HG02571 (cell line): ENCODE data around the gene PDAP1.
A peak's percentile ranks its signal among the peaks of the same experiment; 100 is the strongest.
"Not testable (repeated sequence)": the region's sequence is repeated elsewhere in the genome, so short reads cannot be mapped to it uniquely, and the experiment has no call there.

Source experiments
- ATAC-seq: cut with Tn5 transposase; IDR thresholded peaks from one replicate; pipeline ENCODE4 v1.9.1; 2021; ENCODE audit warnings: mild to moderate bottlenecking, moderate library complexity; ENCODE audit not compliant: unreplicated experiment

Gene PDAP1

DNA sequence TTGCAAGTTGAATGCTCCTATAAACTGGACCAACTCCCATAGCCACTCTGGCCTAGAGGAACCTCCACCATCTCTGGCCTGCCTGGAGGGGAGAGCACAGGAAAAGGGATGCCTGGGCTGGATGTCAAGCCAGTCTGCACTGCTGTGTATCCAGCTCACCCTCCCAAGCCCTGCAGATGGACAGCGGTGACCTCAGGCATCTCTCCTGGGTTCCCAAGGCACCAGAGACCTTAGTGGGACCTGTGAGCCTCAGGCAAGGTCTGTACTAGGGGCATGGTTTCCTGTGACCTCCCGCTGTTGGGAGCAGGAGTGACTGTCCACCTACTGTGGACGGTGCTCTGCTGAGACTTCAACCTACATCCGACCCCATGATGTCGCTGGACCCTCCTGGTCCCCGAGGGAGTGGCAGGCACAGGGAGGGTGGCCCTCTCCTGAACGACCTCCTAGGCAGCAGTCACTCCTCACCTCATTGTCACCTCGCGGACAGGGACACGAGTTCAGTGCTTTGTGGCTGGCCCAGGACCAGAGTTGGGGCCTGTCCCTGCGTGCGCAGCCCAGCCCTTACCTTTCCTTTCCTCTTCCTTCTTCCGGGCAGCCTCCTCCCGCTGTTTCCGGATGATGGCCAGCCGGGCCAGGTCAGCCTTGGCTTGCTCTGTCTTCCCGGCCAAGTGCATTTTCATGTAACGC lies 11.0 kb downstream of the PDAP1 start:
- no peak for ATAC-seq

DNA sequence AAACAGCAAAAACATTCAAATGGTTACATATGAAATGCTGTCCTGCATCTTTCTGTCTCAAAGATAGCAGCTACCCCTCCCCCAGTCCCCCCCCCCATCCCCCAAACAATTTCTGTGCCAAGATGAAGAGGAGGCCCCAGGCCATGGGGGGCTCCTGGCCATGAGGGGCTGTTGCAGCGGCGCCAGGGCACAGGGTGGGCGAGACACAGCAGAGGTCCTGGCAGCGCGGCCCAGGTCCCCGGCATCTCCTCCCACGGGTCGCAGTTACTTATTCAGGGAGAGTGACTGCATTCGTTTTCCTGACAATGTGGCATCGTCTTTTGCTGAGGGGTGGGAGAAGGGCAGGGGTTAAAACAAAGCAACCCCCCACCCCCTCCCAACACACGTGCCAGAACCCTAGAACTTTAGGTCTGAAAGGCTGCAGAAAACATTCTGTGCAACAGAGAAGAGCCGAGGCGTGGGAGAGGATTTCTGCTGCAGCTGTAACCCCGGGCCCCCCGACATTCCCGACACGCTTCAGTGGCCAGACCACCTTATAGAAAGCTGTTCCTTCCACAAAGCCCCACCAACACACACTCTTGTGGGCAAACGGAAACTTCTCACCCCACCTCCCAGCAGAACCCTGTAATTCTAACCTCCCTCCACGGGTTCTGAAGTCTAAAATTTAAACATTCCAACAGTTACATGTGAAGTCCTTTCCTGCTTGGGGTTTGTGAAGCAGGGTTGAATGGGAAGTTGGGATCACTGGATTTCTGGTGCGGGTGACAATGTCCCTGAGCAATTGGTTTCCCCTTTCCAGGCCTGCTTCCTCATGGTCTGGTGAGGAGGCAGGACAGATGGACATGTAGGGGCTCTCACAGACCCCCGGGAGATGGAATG lies 11.7 kb downstream of the PDAP1 start:
- no peak for ATAC-seq

DNA sequence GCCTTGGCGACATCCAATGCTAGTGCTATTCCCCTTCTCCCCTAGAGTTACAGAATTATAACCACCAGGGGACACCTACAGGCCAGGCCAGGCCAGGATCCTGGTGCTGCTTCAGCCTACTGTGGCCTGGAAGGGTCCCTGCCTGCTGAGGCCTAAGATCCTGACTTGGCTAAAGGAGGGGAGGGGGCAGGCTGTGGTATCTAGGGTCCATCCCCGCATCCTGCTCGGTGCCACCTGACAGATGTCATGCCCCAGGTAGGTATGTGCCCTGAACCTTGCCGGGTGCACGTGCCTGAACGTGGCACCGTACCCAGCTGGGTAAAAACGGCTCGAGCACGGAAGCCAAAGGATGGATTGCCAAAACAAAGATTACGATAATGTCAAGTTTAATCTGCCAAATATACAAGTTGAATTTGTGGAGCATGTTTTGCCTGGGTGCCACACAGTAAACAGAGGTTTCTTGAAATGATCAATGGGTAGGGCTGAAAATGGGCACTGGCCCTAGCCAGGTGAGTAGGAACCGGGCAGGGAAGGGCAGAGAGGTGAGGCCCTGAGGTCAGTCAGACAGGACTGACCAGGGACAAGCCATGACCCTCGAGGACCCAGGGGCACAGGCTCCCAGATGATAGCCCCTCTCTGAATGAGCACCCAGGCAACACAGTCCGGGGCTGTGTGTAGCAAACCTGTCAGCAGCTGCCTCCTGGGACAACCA lies 12.6 kb downstream of the PDAP1 start:
- ATAC-seq = no peak

DNA sequence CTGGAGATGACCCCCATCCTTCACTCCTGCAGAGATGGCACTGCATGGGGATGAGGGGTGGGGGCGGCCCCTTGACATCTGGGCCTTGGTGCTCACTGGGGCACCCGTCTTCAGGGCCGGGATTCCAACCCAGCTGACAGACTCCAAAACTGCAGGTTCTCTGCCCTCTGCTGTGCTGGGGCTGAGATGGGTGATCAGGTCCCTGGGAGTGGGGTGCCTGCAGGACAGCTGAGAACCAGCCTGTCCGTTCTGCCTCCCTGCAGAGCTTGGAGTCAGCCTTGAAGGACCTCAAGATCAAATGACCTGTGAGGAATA lies 14.3 kb downstream of the PDAP1 start:
- ATAC-seq = no peak

DNA sequence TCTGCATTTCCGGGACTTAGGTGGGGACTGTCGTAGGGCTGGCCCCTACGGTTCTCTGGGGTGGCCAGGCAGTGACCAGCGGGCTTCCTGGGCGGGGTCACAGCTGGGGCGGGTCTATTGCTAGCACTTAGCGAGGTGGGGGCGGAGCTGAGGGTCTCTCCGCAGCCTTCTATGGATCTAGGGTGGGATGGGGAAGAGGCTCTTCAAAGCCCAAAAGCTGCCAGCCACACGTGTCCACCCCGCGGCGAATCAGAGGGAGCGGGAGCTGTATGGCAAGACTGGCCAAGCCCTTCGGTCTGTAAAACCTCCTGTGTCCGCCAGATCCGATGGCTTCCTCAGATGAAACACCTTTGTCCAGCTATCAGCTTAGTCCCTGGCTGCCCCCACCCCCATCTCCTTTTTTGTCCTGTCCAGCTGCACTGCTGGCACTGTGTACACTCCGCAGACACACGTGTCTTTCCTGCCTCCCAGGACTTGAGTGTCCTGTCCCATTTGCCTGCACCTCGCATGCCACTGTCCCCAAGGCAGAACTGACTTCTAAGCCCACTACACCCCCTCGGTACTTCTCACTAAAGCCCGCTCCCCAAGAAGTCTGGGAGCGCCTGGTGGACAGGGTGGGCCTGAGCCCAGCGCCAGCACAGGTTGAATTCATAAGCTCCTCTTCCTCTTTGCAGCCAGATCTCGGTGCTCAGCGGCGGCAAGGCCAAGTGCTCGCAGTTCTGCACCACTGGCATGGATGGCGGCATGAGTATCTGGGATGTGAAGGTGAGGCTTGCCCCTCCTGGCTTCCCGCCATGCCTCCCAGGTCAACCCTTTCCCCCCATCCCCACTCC lies 14.8 kb downstream of the PDAP1 start:
- ATAC-seq = no peak

DNA sequence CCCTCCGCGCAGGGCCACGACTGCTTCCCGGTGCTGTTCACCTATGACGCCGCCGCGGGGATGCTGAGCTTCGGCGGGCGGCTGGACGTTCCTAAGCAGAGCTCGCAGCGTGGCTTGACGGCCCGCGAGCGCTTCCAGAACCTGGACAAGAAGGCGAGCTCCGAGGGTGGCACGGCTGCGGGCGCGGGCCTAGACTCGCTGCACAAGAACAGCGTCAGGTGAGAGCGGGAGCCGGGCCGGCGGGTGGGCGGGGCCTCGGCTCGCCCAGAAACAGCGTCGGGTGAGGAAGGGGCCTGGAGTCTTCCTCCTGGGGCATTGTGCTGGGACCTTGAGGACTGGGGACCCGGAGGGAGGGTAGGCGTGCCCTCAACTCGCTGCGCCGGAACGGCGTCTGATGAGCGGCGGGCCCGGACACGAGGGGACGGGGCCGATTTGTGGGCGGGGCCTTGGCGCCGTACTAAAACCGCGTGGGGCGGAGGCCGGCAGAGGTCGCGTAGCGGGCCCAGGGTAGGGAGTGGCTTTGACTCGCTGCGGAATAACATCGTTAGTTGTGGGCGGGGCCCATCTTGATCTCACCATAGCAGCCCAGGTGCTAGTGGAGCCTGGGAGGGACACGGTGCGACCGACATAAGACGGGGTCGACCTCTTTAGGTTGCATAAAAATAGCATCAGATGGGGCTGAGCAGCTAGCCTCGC lies 15.6 kb downstream of the PDAP1 start:
- ATAC-seq = peak; percentile 47

DNA sequence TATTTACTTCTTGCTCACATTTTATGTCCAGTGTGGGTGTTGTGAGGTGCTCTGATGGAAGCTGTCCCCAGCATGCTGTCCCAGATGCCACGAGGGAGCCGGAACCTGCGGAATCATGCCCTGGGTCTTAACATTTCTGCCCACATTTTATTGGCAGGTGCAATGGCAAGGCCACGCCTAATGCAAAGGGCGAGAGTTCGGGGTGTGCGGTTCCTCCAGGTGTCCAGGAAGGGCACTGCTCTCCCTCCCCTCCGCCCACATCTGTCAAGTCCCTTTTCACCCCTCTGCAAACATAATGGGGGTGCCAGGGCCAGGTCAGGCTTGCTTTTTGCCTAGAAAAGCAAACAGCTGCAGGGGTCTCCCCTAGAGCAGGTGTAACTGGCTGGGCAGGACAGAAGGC lies 16.4 kb downstream of the PDAP1 start:
- ATAC-seq = no peak

DNA sequence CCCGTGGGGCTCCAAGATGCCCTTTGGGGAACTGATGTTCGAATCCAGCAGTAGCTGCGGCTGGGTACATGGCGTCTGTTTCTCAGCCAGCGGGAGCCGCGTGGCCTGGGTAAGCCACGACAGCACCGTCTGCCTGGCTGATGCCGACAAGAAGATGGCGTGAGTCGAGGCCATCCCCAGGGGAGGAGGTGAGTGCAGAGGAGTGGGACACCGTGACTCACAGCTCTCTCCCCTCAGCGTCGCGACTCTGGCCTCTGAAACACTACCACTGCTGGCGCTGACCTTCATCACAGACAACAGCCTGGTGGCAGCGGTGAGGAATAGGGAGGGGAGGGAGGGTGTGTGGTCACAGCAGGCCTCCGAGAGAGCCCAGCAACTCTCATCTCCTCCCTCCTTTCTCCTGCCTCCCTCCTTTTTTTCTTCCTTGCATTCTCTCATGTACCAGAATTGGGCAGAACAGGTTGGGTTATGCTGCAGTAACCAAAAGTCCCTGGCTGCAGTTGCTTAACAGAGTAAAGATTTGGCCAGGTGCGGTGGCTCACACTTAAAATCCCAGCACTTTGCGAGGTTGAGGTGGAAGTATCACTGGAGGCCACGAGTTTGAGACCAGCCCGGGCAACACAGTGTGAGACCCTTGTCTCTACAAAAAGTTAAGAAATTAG lies 17.3 kb downstream of the PDAP1 start:
- no peak for ATAC-seq

DNA sequence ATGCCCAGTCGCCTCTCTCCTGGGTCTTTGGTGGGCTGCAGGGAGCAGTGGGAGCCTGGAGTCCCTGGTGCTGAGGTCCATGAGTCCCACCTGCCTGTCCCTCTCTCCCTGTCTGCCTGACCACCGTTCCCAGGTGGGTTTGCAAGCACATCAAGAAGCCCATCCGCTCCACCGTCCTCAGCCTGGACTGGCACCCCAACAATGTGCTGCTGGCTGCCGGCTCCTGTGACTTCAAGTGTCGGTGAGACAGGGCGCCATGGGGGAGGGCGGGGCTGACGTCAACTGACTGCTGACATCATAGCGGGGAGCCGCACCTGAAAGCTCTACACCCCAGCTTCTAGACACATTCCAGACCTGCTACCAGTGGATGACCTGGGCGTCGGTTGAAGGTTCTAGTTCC lies 18.6 kb downstream of the PDAP1 start:
- ATAC-seq = no peak

DNA sequence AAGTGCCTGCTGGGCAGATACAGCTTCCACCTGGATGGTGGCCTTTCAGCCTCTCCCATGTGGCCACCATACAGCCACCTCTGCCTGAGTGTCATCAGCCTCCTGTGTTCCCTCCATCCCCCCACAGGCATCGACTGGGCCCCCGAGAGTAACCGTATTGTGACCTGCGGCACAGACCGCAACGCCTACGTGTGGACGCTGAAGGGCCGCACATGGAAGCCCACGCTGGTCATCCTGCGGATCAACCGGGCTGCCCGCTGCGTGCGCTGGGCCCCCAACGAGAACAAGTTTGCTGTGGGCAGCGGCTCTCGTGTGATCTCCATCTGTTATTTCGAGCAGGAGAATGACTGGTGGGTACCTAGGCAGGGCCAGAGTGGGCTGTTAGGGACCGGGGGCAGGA lies 20.5 kb downstream of the PDAP1 start:
- no peak for ATAC-seq

DNA sequence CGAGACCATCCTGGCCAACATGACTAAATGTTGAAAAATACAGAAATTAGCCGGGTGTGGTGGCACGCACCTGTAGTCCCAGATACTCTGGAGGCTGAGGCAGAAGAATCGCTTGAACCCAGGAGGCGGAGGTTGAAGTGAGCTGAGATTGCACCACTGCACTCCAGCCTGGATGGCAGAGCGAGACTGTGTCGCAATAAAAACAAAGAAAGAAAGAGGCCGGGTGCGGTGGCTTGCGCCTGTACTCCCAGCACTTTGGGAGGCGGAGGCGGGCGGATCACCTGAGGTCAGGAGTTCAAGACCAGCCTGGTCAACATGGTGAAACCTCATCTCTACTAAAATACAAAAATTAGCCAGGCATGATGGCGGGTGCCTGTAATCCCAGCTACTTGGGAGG lies 21.2 kb downstream of the PDAP1 start:
- not testable (repeated sequence) for ATAC-seq

DNA sequence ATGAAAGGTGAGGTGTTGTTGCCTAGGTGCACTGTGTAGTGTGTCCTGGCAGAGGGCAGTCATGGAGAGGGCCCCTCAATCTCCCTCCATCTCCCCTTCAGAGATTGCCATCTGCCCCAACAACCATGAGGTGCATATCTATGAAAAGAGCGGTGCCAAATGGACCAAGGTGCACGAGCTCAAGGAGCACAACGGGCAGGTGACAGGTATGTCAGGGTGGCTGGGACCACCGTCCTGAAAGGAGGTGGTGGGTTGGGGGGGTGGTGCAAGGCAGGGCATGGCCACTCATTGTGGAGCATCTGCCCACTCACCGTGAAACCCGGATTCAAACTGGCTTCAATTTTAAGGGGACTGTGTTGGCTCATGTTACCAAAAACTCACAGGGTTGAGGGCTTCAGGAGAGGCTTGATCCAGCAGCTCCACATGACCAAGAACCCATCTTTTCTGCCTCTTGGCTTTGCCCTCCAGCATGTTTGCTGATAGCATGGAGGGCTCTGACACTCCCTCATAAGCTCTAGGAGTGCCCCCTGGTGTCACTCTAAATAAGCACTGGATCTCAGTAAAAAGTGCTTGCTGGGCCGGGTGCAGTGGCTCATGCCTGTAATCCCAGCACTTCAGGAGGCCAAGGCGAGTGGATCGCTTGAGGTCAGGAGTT lies 21.7 kb downstream of the PDAP1 start:
- ATAC-seq = no peak

DNA sequence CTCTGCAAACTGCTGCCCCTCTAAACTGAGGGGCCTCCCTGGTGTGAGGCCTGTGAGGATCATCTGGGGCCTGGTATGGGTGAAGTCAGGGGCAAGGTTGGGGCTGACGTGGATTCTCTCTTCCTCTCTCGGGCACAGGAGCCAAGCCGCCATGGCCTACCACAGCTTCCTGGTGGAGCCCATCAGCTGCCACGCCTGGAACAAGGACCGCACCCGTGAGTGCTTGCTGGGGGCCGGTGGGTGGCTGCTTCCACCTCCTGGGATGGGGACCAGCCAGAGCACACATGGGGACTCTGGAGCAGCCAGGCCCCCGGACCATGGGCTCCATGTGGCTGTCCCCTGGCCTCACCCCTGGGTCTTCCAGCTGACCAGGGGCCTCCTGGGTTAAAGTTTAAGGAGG lies 22.8 kb downstream of the PDAP1 start:
- no peak for ATAC-seq

DNA sequence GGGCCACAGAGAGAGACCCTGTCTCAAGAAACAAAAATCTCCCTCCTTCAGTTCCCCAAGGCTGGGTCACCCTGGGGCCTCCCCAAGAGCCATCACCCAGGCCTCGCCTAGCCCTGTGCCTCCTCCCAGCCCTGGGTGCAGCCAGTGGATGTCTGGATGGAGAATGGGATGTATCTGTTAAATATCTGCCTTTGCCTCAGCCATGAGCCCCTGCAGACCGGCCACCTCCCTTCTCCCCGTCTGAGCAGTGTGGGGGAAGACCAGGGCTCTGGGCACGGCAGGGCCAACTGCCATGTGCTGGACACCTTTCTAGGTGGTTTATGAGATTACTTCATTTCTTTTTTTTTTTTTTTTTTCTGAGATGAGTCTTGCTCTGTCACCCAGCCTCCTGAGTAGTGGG lies 23.9 kb downstream of the PDAP1 start:
- no peak for ATAC-seq

DNA sequence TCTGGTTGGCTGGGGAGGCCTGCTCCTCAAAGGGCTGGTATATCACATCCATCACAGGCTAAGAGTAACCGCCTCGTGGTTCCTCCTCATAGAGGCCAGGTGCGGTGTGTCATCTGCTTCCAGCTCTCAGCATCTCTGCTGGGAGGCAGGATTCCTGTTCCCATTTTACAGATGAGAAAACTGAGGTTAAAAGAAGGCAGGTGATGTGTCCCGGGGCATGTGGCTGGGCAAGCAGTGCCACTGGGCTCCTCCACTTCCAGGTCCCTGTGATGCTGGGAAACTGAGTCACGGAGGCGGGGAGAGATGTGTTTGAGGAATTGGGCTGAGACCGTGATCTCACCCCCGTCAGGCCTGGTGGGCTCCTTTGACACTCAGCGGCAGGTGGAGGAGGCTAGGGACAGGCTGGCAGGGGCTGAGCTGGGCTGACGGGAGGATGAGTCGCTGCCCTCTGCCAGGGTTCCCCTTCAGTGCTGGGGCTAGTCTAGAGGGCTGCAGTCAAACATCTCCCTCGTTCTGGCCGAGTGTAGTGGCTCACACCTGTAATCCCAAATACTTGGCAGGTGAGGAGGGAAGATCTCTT lies 24.5 kb downstream of the PDAP1 start:
- no peak for ATAC-seq

DNA sequence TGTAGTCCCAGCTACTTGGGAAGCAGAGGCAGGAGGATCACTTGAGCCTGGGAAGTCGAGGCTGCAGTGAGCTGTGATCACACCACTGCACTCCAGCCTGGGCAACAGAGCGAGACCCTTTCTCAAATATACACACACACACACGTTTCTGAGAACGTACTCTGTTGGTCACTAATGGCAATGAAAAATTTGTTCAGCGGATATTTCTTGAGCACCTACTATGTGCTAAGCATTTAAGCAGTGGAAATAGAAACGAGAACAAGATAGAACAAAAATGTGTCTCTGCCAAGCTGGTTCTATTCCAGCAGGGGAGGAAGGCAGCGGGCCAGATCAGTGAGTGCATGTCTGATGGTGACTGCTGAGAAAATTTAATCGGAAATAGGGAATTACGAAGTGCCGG lies 25.2 kb downstream of the PDAP1 start:
- ATAC-seq = no peak

DNA sequence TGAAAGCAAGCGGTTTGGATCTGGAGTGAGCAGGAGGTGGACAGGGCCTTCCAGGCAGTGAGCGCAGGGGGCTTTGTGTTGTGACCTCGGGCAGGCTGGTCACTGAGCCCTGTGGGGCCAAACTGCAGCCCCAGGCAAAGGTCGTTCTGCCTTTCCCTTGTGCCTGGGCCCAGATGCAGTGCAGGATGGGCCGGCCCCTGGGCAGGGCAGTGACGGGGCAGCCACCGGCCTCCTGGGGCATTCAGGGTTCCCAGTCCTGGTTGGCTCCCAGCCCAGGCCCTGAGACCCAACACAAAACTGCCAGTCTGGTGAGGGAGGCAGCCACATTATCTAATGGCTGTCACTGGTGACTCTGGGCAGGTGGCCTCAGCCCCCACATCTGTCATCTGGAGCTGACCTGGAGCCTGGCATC lies 26.7 kb downstream of the PDAP1 start:
- no peak for ATAC-seq

DNA sequence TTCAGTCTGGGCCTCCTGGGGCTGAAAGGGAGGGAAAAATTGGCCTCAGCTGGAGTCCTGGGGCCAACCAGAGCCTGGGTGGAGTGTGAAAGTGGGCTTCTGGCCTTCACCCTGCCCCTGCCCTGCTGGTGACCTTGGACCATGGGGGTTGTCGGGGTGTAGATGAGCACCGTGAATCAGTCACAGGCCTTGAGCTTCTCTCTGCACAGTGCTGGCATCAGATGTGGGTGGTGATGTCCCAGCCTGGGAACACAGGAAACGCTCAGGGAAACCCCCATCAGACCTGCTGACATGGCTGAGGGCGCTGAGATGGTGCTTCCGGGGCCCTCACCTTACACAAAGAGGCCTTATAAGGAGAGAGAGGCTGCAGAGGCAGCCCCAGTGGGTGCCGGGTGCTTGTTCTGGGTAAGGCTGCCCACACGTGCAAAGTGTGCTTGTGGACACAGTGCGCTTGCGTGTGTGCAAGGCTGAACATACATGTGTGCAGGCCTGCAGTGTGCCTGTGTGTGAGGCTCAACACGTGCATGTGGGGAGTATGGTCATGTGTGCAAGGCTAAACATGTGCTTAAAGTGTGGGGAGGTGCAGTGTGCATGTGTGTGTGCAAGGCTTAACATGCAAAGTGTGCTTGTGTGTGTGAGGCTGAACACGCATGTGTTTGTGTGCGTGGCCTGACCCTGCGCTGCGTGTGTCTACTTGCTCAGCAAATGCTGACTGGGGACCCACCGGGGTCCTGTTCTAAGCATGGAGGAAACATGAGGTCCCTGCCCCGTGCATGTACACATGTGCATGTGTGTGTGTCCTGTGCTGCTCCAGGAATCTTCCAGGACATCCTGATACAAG lies 27.4 kb downstream of the PDAP1 start:
- peak; percentile 70 for ATAC-seq
